ENCODE measurements around the gene ROBO1. TPM values are rescaled to one million over a fixed set of nuclear protein-coding genes. Genes with fewer than 3 reads are reported as not detected.

The ROBO1 gene
- total and polyA plus RNA-seq, 2 of the 8 experiments (the other 6 are each of a cell fraction or from before 2014, with no cell fraction given), result 51.4 to 91.0 TPM

GRCh38 chr3:79480746-79481145 is 287.1 kb downstream of the ROBO1 start (continued):
- TF ChIP-seq CBX8 (IDR thresholded peaks at IDR 0.05; ENCODE audit: borderline replicate concordance, low read depth, low read length) (no peak), HDAC2 (IDR thresholded peaks at IDR 0.05; ENCODE audit: borderline replicate concordance in 1 of 2, low read depth in 2 of 2, low read length in 2 of 2) (no peak), CEBPB (IDR thresholded peaks at IDR 0.05; ENCODE audit: low read depth, low read length) (no peak), PHF8 (conservative IDR thresholded peaks at IDR 0.05; ENCODE audit: low read depth, low read length) (no peak), SP4 (IDR thresholded peaks at IDR 0.05; ENCODE audit: low read length) (no peak), TAF7 (optimal IDR thresholded peaks at IDR 0.05; ENCODE audit: borderline replicate concordance, low read depth, low read length) (no peak)
